ENCODE results near the gene MCL1. TPM values are rescaled to one million over a fixed set of nuclear protein-coding genes. Genes with fewer than 3 reads are reported as not detected.

Gene MCL1
- total and polyA plus RNA-seq, 10 of the 15 experiments (the other 5 are each of a cell fraction or from before 2014, with no cell fraction given) = 18.1 to 148 (median 86.4) TPM

DNA sequence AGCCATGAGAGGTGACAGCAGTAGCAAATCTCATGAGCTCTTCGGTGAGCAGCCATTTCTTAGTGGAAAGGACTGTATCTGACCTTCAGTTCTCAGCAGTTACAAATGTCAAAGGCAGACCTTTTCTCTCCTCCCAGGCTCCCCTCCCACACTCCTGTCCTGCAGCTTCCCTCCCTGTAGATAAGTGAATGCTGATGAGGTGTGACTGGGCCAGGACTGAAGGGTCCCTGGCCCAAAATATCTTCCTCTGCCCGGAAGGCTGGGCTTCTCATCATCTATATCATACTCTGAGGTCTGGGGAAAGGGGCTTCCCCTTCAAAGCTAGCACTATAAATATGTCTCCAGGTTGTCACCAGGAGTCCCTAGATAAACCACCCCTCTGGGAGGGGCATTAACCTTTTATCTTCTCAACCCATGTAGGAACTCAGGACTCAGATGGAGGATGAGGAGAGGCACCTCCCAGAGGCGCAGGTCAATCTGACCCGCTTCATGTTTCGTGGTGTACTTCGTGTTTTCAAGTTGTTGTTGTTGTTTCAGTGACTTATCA, 33.9 kb downstream of the MCL1 start:
- H3K9ac ChIP-seq (ENCODE audit: control insufficient read depth, insufficient read depth, low read length) = no peak overlapping the region
- no peak overlapping the region for H3K4me3 ChIP-seq
- no peaks in the 10 kb centered on the region for H3K79me2 ChIP-seq (ENCODE audit: control insufficient read depth, insufficient read depth, low read length)
- intact Hi-C loops (cut with micrococcal nuclease; ENCODE audit: unreplicated experiment) (no loop called here), in situ Hi-C loops (cut with MboI) (no loop called here)
- H3K27me3 ChIP-seq (replicated peaks in 1 of 2; ENCODE audit: control insufficient read depth in 2 of 2, insufficient read depth in 2 of 2, low read length in 1 of 2) = no peaks in the 10 kb centered on the region
- H2AFZ ChIP-seq (ENCODE audit: control insufficient read depth, low read depth, low read length) = no peak overlapping the region
- TF ChIP-seq, protein P1, sequence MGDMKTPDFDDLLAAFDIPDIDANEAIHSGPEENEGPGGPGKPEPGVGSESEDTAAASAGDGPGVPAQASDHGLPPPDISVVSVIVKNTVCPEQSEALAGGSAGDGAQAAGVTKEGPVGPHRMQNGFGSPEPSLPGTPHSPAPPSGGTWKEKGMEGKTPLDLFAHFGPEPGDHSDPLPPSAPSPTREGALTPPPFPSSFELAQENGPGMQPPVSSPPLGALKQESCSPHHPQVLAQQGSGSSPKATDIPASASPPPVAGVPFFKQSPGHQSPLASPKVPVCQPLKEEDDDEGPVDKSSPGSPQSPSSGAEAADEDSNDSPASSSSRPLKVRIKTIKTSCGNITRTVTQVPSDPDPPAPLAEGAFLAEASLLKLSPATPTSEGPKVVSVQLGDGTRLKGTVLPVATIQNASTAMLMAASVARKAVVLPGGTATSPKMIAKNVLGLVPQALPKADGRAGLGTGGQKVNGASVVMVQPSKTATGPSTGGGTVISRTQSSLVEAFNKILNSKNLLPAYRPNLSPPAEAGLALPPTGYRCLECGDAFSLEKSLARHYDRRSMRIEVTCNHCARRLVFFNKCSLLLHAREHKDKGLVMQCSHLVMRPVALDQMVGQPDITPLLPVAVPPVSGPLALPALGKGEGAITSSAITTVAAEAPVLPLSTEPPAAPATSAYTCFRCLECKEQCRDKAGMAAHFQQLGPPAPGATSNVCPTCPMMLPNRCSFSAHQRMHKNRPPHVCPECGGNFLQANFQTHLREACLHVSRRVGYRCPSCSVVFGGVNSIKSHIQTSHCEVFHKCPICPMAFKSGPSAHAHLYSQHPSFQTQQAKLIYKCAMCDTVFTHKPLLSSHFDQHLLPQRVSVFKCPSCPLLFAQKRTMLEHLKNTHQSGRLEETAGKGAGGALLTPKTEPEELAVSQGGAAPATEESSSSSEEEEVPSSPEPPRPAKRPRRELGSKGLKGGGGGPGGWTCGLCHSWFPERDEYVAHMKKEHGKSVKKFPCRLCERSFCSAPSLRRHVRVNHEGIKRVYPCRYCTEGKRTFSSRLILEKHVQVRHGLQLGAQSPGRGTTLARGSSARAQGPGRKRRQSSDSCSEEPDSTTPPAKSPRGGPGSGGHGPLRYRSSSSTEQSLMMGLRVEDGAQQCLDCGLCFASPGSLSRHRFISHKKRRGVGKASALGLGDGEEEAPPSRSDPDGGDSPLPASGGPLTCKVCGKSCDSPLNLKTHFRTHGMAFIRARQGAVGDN (IDR thresholded peaks at IDR 0.05) = no peak
- TF ChIP-seq NFYB (IDR thresholded peaks at IDR 0.05; ENCODE audit: insufficient read depth, low read depth, low read length) (no peak), PAX5 (IDR thresholded peaks at IDR 0.05; ENCODE audit: borderline replicate concordance, low read depth, low read length) (no peak), KLF5 (IDR thresholded peaks at IDR 0.05; ENCODE audit: partially characterized antibody) (no peak), ZNF207 (IDR thresholded peaks at IDR 0.05; ENCODE audit: borderline replicate concordance) (no peak), BRCA1 (IDR thresholded peaks at IDR 0.05; ENCODE audit: low read depth, low read length) (no peak), SMAD1 (IDR thresholded peaks at IDR 0.05; ENCODE audit: low read depth, partially characterized antibody) (no peak), TBL1XR1 (IDR thresholded peaks at IDR 0.05; ENCODE audit: low read depth, low read length) (no peak), CHD2 (IDR thresholded peaks at IDR 0.05; ENCODE audit: borderline replicate concordance, low read depth, low read length) (no peak), NFYA (IDR thresholded peaks at IDR 0.05; ENCODE audit: borderline replicate concordance, low read depth, low read length) (no peak), SIX5 (IDR thresholded peaks at IDR 0.05; ENCODE audit: low read depth, low read length, severe bottlenecking) (no peak), NFIC (IDR thresholded peaks at IDR 0.05; ENCODE audit: low read depth, low read length) (no peak), POU2F2 (IDR thresholded peaks at IDR 0.05; ENCODE audit: borderline replicate concordance, low read depth, low read length) (no peak), RCOR1 (conservative IDR thresholded peaks at IDR 0.05; ENCODE audit: low read depth, low read length) (no peak)
- SMC1A ChIA-PET (ENCODE audit: uncharacterized antibody, unreplicated experiment) = interaction anchor here (0.7 kb wide), 1 partner anchor 450 kb away, joined by 3 read pairs; no protein-coding TSS in a partner anchor
- H3K4me1 ChIP-seq (ENCODE audit: control insufficient read depth, insufficient read depth, low read length) = peaks cover 3% of the 10 kb centered on the region; the same call in 1 of the 2 replicates
- FAIRE-seq (no peak), DNase-seq (ENCODE audit: low read depth, low spot score) (no peak), ATAC-seq (no peak)
- no peaks in the 10 kb centered on the region for H3K9me3 ChIP-seq (replicated peaks; ENCODE audit: control insufficient read depth, insufficient read depth, low read length)
- no peaks in the 10 kb centered on the region for H4K20me1 ChIP-seq (ENCODE audit: control insufficient read depth, insufficient read depth)
- BruUV-seq (replicated peaks) = no TSS peak
- no peak overlapping the region for H3K4me2 ChIP-seq (ENCODE audit: control insufficient read depth, insufficient read depth)
- H3K27ac ChIP-seq (ENCODE audit: control insufficient read depth, insufficient read depth) = no peak overlapping the region
- RAD21 ChIA-PET (ENCODE audit: unreplicated experiment) = no interaction called here
- POLR2A ChIA-PET = interaction anchor here (0.6 kb wide), 1 partner anchor 16 kb away, joined by 6 read pairs; no protein-coding TSS in a partner anchor
- H3K36me3 ChIP-seq (ENCODE audit: control insufficient read depth in 2 of 2, insufficient read depth in 2 of 2, low read length in 1 of 2) = no peaks in the 10 kb centered on the region
- WGBS (ENCODE audit: insufficient coverage, insufficient replicate concordance, low lambda C conversion rate, missing lambda C conversion rate) = 61% methylated on average over 6 of the region's 6 CpGs
- CTCF ChIA-PET = interaction anchor here (0.5 to 4.9 kb wide), 3 partner anchors 13 to 442 kb away, joined by 3 to 20 read pairs (median 3); no protein-coding TSS in a partner anchor
